Stimulated activated CD4-positive, alpha-beta T cell treated with anti-CD3 and anti-CD28 coated beads, Interleukin-1b, Interleukin-23, amount 100 ng/mL, for 1 hour (primary cell): ENCODE data around the gene SCT.

Source experiments
- DNase-seq, 2 donors: peaks; one replicate each; pipeline ENCODE4 v3.0.0-alpha.2; 2020; ENCODE audit warnings: low read depth in 2 of 2

SCT gene

GRCh38 chr11:623349-623869, 3.6 kb downstream of the SCT start:
- DNase-seq, result no peak

GRCh38 chr11:621838-622237, 5.1 kb downstream of the SCT start:
- DNase-seq, result no peak

- no peak for DNase-seq
These were observed 5.8 kb downstream of the SCT start for GRCh38 chr11:620935-621814.

GRCh38 chr11:620201-620600, 6.8 kb downstream of the SCT start:
- DNase-seq, result no peak

- no peak for DNase-seq
These were observed 7.3 kb downstream of the SCT start for GRCh38 chr11:619628-620050.

GRCh38 chr11:618856-619627, 7.9 kb downstream of the SCT start:
- no peak for DNase-seq

- no peak for DNase-seq
These were observed 8.9 kb downstream of the SCT start for GRCh38 chr11:617912-618682.

GRCh38 chr11:617199-617911, 9.6 kb downstream of the SCT start:
- DNase-seq, result no peak

GRCh38 chr11:616320-617198, 10.4 kb downstream of the SCT start:
- DNase-seq, result no peak

GRCh38 chr11:615504-616319, 11.3 kb downstream of the SCT start, which contains the start of gene IRF7:
IRF7 (minus strand) TSS chr11:615950; CDS start chr11:615364, 586 bp downstream.
- DNase-seq, result peak; percentile 59 to 62

- no peak for DNase-seq
These were observed 12.1 kb downstream of the SCT start for GRCh38 chr11:614623-615503.

GRCh38 chr11:614021-614622, 12.9 kb downstream of the SCT start:
- DNase-seq, result no peak

- DNase-seq, result peak; percentile 61 to 70
These were observed 13.5 kb downstream of the SCT start for GRCh38 chr11:613369-613968.

GRCh38 chr11:612961-613300, 14.1 kb downstream of the SCT start:
- DNase-seq, result no peak

- DNase-seq, result no peak
These were observed 14.6 kb downstream of the SCT start for GRCh38 chr11:612201-612960.
